Measurements from ENCODE around the gene FOXRED1.

The FOXRED1 gene

DNA sequence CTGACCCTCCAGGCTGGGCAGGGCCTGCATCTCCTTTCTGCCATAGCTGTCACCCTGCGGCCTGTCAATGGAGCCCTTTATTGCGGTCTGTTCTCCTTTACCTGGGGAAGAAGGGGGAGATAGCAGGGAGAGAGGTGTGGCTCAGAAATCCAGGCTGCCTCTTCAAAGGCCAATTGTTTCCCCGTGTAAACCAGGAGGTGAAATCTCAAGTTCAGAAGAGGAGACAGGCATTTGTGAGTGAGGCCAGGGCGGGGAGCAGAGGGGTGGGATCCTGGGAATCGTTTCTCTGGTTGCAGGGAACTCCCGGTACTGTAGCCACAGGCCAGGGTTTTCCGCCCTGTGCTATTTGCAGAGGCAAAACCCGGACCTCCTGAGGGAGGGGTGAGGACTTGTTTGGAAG, 44.0 kb downstream of the FOXRED1 start:
- TF ChIP-seq, protein P1, sequence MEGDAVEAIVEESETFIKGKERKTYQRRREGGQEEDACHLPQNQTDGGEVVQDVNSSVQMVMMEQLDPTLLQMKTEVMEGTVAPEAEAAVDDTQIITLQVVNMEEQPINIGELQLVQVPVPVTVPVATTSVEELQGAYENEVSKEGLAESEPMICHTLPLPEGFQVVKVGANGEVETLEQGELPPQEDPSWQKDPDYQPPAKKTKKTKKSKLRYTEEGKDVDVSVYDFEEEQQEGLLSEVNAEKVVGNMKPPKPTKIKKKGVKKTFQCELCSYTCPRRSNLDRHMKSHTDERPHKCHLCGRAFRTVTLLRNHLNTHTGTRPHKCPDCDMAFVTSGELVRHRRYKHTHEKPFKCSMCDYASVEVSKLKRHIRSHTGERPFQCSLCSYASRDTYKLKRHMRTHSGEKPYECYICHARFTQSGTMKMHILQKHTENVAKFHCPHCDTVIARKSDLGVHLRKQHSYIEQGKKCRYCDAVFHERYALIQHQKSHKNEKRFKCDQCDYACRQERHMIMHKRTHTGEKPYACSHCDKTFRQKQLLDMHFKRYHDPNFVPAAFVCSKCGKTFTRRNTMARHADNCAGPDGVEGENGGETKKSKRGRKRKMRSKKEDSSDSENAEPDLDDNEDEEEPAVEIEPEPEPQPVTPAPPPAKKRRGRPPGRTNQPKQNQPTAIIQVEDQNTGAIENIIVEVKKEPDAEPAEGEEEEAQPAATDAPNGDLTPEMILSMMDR (conservative IDR thresholded peaks at IDR 0.05): no peak
- no peak overlapping the region for H3K27ac ChIP-seq

DNA sequence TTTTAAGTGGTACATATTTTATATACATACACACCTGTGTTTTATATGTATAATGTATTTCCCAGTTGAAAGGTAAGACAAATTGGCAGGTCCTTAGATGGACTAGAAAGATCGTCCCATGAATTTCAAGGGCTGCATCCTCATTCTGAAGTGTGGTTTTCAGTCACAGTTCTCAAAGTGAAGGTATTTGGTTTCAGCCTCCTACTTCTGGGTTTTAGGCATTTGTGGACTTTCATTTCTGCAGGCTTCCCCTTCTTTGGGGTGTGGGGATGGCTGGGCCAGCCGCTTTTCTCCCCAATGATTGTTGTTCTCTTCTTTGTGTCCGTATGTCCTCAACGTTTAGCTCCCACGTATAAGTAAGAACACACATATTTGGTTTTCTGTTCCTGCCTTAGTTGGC, 44.9 kb downstream of the FOXRED1 start:
- TF ChIP-seq, protein P1 (conservative IDR thresholded peaks at IDR 0.05): no peak
- no peak overlapping the region for H3K27ac ChIP-seq

GRCh38 chr11:126317432-126317755, 48.4 kb downstream of the FOXRED1 start:
- H3K27ac ChIP-seq: no peak overlapping the region
- TF ChIP-seq, protein P1 (conservative IDR thresholded peaks at IDR 0.05): no peak

DNA sequence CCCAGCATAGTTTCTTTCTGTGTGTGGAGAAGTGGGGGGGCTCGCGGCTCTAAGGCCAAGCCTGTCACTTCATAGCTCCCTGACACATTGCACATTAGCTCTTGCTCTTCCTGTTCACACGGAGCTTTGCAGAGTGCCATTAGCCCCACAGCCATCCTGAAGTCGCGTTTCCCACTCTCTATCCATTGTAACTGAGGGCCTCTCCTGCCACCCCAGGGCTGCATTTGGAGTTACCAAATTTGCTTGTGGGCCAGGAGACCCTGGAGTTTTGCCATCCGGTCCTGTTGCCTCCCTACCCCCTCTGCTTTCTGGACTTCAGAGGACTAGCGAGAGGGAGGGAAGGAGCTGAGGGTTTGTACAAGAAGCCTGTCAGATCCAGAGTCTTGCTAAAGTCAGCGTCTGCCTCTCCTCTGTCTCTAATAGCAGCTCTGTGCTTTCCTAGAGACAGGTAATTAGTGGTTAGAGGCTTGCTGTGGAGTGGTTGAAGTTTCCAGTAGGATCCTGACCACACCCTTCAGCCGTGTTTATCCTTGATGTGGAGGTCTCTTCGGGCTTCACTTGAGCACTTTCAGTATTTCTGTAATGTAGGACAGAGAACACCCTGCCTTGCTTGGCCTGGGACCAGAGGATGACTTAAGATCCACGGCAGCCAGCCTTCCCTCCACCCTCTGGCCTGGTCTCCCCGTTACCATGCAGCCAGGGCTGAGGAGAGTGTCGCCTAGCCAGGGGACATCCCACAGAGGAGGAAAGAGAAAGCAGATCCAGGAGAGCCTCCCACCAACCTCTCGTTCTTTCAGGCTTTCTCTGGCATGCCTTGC, 49.0 kb downstream of the FOXRED1 start:
- no peak overlapping the region for H3K27ac ChIP-seq
- TF ChIP-seq, protein P1 (conservative IDR thresholded peaks at IDR 0.05): no peak

DNA sequence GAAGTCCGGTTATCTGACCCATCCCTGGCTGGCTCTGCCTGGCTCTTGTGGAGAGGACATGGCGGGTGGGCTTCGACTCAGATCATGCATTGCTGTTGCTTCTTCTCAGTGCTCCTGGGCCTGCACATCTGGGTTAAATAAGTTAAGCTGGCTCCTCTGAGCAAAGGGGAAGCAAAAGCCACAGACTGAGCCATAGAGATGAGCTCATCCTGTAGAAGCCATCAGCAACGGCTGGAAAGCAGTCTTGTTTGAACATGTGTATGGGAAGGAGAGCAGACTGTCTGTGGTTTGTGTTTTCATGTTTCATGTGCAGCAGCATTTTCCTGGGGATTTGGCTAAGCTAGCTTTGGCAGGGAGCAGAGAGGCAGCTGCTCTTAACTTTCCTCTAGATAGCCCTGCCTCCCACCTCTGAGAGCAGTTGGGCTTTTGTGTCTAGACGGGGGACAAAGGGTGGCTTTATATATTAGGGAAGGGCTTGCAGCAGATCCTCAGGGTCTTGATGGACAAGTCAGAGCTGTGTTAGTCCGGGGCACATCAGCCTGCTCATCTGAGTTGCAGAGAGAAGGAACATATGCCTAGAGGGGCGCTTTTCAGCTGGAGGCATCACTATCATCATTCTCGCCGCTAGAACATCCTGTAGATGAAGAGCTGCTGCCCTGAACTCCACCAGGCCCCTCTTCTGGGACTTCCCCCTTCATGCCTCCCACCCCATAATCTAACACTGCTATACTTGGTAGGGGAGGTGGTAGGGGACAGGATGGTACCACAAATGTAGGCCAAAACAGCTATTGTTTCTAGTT, 49.8 kb downstream of the FOXRED1 start:
- H3K27ac ChIP-seq: no peak overlapping the region
- TF ChIP-seq, protein P1 (conservative IDR thresholded peaks at IDR 0.05): no peak

- H3K27ac ChIP-seq: no peak overlapping the region
- TF ChIP-seq, protein P1 (conservative IDR thresholded peaks at IDR 0.05): no peak
Observed at GRCh38 chr11:126319374-126319740, 50.4 kb downstream of the FOXRED1 start.

- TF ChIP-seq, protein P1 (conservative IDR thresholded peaks at IDR 0.05): no peak
Observed at GRCh38 chr11:126322996-126323395, 54.0 kb downstream of the FOXRED1 start.

More at GRCh38 chr11:126322996-126323395, 54.0 kb downstream of the FOXRED1 start:
- no peak overlapping the region for H3K27ac ChIP-seq
